Measurements from ENCODE around the gene ABCG2. TPM values are rescaled to one million over a fixed set of nuclear protein-coding genes. Genes with fewer than 3 reads are reported as not detected.
"Not testable (repeated sequence)": the region's sequence is repeated elsewhere in the genome, so short reads cannot be mapped to it uniquely, and the experiment has no call there.

Gene ABCG2
- total RNA-seq, 1 donor from 2014 or later: 1.7 TPM

GRCh38 chr4:88115587-88115986 is 42.9 kb downstream of the ABCG2 start:
- DNase-seq (ENCODE audit: low spot score): no peak

- DNase-seq (ENCODE audit: low spot score): no peak
Measured at GRCh38 chr4:88112856-88113255, 45.6 kb downstream of the ABCG2 start.

GRCh38 chr4:88110826-88111225 is 47.6 kb downstream of the ABCG2 start:
- DNase-seq (ENCODE audit: low spot score): no peak

- DNase-seq (ENCODE audit: low spot score): no peak
Measured at GRCh38 chr4:88109123-88109881, 49.1 kb downstream of the ABCG2 start.

- DNase-seq (ENCODE audit: low spot score): no peak
Measured at GRCh38 chr4:88108747-88109122, 49.7 kb downstream of the ABCG2 start.

- not testable (repeated sequence) for DNase-seq (ENCODE audit: low spot score)
Measured at GRCh38 chr4:88108108-88108465, 50.4 kb downstream of the ABCG2 start.

- no peak for DNase-seq (ENCODE audit: low spot score)
Measured at GRCh38 chr4:88107406-88108107, 50.9 kb downstream of the ABCG2 start.

- DNase-seq (ENCODE audit: low spot score): no peak
Measured at GRCh38 chr4:88106205-88106604, 52.2 kb downstream of the ABCG2 start.

GRCh38 chr4:88104902-88105610 is 53.4 kb downstream of the ABCG2 start:
- no peak for DNase-seq (ENCODE audit: low spot score)

GRCh38 chr4:88102026-88102425 is 56.4 kb downstream of the ABCG2 start:
- no peak for DNase-seq (ENCODE audit: low spot score)

GRCh38 chr4:88101165-88101564 is 57.3 kb downstream of the ABCG2 start:
- DNase-seq (ENCODE audit: low spot score): no peak

GRCh38 chr4:88098993-88099752 is 59.3 kb downstream of the ABCG2 start:
- DNase-seq (ENCODE audit: low spot score): no peak

- DNase-seq (ENCODE audit: low spot score): no peak
Measured at GRCh38 chr4:88097781-88098180, 60.7 kb downstream of the ABCG2 start.

- no peak for DNase-seq (ENCODE audit: low spot score)
Measured at GRCh38 chr4:88097301-88097700, 61.1 kb downstream of the ABCG2 start.

GRCh38 chr4:88093874-88094273 is 64.6 kb downstream of the ABCG2 start:
- DNase-seq (ENCODE audit: low spot score): no peak

- no peak for DNase-seq (ENCODE audit: low spot score)
Measured at GRCh38 chr4:88091378-88091777, 67.1 kb downstream of the ABCG2 start.

GRCh38 chr4:88090898-88091297 is 67.5 kb downstream of the ABCG2 start:
- no peak for DNase-seq (ENCODE audit: low spot score)

GRCh38 chr4:88087004-88087403 is 71.4 kb downstream of the ABCG2 start:
- no peak for DNase-seq (ENCODE audit: low spot score)

- no peak for DNase-seq (ENCODE audit: low spot score)
Measured at GRCh38 chr4:88080626-88081025, 77.8 kb downstream of the ABCG2 start.

GRCh38 chr4:88078579-88078978 is 79.9 kb downstream of the ABCG2 start:
- DNase-seq (ENCODE audit: low spot score): no peak

- no peak for DNase-seq (ENCODE audit: low spot score)
Measured at GRCh38 chr4:88077911-88078524, 80.4 kb downstream of the ABCG2 start.
